NCI-H128 (cell line): ENCODE measurements around the gene ACBD3.

ENCODE experiments used
- DNase-seq: peaks from one replicate; lab custom pipeline; 2025; ENCODE audit not compliant: unreplicated experiment; lab: John Stamatoyannopoulos, UW

The ACBD3 gene

DNA sequence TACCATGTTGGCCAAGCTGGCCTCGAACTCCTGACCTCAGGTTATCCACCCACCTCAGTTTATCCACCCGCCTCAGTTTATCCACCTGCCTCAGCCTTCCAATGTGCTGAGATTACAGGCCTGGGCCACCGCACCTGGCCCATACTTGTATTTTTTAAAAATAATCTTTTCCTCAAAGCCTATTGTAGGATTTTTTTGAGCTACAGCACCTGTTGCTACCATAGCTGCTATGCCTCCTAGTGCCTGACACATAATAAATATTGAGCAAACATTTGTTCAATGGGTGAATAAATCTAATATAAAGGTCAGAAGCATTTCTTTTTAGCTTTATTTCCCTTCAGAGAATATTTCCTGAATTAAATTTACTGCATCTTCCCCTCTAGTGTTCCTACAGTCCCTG, 15.7 kb upstream of the ACBD3 start:
- no peak for DNase-seq

DNA sequence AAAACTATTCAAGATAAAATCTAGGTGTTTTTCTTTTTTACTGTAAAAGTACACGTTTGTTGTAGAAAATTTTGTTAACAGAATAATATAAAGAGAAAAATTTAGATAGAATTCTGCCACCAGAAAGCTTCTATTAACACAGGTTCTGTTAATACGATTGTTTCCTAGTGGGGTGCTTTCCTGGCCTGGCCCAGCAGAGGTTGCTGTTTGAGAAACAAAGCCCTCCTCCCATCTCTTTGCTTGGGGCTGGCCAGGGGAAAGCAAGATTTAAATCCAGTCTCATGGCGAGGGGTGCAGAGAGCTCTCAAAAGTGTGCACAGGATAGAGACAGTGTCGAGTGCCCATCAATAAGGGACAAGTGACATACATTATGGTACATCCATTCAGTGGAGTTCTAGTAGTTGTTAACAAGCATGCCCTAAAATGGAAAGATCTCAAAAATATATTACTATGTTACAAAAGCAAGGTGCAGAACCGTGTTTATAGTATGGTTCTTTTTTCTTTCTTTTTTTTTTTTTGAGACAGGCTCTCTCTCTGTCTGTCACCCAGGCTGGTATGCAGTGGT, 14.6 kb upstream of the ACBD3 start:
- DNase-seq, result no peak

DNA sequence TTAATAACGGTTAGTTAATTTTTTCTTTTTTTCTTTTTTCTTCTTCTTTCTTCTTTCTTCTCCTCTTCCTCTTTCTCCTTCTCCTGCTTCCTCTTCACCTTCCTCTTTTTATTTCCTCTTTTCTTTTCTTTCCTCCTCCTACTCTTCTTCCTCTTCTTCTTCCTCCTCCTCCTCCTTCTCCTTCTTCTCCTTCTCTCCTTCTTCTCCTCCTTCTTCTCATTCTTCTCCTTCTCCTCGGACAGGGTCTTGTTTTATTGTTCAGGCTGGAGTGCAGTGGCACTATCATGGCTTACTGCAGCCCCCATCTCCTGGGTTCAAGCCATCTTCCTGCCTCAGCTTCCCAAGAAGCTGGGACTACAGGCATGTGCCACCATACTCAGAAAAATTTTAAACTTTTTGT, 13.4 kb upstream of the ACBD3 start:
- no peak for DNase-seq

DNA sequence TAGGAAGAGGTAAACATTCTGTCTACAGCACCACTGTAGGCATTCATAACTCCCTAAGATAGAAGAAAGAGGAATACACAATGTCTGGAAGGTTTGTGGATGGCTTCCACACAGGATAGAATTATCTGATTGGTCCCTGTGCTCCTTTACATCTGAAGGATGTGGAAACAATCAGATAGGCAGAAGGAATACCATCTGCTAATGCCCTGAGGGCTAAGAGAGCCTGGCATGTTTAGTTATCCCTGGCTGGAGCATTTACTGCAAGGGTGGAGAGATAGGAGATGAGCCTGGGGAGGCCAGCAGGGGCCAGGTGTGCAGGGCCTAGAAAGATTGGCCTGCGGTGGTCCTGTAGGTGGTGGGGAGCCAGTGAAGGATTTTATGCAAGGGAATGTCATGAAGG, 8.6 kb upstream of the ACBD3 start:
- no peak for DNase-seq

DNA sequence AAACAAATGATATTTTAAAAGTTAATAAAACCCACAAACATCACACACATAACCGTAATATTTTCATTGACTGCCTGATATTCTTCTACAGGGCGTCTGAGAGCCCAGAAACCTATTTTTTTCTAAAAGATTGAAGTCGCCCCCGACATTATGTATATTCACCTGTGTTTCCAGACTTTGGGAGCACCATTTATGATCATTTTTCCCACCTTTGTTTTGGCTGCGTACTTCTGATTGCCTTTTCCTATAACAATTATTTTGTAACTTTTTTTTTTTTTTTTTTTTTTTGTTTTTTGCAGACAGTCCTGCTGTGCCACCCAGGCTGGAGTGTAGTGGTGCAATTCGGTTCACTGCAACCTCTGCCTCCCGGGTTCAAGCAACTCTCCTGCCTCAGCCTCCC, 839 bp upstream of the ACBD3 start:
- DNase-seq, result no peak

DNA sequence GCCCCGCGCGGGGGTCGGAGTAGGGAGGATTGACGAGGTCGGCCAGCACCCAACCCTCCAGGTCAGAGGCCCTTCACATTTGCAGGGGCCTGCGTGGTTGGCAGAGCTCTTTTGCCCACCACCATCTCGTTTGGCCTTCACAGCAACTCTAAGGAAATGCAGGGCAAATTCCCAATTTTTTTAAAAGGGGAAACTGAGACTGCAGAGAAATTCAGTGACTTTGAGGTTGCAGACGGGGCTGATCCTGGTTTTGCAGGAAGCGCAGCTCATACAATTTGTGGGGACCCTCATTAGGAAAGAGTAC, 430 bp upstream of the ACBD3 start:
- no peak for DNase-seq

DNA sequence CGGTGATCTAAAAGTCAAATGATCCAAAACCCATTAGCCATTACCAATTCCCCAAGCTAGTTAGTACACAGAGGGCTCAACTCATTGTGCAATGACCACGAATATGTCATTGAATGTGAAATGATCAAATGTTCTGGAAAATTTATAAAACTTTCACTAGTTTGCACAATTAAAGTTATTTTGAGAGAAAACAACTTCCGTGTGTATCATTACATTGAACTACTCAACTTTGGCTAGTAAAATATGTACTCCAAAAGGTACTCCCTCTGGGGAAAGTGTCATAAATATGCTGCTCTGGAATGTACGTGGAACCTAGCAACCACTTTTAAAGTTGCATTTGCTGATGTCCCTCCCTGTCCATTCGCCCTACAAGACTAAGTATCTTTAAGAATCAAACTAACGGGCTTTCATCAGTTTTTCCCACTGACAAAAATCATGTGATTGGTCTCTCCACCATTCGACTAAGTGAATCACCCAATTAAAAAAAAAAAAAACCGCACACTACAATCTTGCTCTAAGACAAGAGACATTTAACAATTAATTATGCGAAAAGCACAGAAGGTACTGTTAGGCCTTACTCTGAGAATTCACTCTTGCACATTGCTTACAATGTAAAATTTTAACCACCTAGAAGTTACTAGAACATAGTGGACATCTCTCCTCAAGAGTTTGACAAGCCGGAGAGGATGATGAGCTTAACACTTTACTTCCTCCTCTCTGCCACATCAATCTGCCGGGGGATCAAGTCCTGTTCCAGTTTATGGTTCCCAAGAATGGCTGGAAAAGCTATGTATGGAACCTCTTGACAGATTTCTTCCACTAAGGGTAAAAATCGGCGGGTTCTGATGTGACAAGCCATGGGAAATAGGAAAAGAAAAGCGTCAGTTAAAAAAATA, 1.2 kb downstream of the ACBD3 start:
- no peak for DNase-seq

DNA sequence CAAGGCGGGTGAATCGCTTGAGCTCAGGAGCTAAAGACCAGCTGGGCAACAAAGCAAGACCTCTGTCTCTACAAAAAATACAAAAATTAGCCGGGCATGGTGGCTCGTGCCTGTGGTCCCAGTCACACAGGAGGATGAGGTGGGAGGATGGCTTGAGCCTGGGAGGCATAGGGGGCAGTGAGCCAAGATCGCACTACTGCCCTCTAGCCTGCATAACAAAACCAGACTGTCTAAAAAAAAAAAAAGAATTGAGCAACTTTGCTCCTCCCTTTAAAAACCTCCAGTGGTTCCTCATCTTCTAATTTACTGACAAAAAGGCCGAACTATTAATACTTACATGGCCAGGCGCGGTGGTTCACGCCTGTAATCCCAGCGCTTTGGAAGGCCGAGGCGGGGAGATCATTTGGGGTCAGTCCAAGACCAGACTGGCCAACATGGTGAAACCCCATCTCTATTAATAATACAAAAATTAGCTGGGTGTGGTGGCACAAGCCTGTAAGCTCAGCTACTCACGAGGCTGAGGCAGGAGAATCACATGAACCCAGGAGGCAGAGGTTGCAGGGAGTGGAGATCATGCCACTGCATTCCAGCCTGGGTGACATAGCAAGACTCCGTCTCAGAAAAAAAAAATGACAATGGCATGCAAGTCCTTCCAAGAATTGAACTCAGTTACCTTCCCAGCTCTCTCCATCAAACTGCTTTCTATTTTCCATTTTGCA, 4.4 kb downstream of the ACBD3 start:
- DNase-seq, result no peak

DNA sequence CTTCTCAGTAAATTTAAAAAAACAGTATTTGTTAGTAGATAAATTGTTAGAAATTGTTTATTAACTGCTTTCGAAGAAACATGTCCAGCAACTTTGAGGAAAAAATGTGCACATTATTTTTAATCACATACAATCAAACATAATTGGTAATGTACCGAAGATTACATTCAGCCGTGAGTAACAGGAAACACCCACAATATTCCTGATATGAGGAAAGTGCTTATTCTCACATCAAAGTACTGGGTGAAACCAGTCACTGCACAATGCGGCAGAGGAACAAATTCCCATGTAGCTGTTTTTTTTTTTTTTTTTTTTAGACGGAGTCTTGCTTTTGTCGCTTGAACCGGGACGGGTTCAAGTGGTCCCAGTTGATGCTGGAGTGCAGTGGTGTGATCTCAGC, 9.7 kb downstream of the ACBD3 start:
- no peak for DNase-seq

DNA sequence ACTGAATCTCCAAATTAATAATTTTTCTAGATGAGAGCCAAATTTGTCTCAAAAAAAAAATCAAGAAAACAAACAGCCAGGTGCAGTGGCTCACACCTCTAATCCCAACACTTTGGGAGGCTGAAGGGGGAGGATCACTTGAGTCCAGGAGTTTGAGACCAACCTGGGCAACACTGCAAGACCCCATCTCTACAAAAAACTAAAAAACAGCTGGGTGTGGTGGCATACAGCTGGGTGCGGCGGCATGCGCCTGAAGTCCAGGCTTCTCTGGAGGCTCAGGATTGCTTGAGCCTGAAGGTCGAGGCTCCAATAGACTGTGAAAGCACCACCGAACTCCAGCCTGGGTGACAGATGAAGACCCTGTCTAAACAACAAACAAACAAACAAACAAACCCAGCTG, 14.0 kb downstream of the ACBD3 start:
- no peak for DNase-seq

DNA sequence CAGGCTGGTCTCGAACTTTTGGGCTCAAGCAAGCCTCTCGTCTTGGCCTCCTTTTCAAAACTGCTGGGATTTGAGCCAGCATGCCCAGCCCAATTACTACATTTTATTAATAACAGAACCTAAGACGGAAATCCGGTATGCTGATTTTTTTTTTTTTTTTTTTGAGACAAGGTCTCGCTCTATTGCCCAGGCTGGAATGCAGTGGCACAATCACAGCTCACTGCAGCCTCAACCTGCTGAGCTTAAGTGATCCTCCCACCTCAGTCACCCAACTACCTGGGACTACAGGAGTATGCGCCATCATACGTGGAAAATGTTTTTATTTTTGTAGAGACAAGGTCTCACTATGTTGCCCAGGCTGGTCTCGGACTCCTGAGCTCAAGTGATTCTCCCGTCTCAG, 20.2 kb downstream of the ACBD3 start:
- no peak for DNase-seq

DNA sequence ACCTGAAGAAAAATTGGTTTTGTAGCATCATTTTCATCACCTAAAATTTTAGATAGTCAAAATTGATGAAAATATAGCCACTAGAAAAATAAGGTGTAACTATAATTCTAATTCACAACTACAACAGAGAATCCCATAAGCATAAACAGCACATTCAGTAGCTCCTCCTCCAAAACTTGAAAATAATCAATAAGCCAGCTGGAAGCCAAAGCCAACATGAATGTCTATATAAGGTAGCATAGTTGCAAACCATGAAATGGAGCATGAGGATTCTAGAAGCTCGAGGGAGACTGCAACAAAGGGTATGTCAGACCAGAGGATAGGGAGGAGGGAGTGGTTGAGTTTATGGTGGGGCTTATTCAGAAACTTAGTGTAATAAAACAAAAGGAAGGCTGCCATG, 22.4 kb downstream of the ACBD3 start:
- no peak for DNase-seq

DNA sequence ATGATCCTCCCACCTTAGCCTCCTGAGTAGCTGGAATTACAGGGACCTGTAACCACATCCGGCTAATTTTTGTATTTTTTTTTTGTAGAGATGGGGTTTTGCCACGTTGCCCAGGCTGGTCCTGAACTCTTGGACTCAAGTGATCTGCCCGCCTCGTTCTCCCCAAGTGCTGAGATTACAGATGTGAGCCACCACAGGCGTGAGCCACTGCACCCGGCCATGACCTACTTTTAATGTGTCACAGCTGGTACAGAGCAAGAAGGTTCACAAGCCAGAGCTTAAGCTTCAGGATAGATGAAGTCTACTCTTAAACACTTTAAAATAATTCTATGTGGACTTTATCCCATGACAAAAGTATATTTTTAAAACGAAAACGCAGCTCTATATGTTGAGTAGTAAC, 23.6 kb downstream of the ACBD3 start:
- no peak for DNase-seq

DNA sequence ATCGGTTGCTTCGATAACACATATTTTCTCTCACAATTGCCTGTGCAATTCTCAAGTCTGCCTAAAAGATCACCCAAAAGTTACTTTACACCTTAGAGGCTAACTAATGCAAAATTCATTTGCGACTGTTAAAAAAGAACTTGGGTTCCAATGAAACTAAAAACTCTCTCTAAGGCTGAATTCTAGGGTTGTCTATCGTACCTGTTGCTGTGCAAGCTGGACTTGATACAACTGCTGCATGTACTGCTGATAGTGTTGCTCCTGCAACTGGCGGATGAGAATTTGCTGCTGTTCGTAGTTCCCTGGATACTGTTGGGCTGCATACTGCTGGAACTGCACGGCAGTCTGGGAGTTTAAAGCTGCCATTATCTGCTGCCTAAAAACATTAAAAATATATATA, 27.6 kb downstream of the ACBD3 start:
- no peak for DNase-seq

DNA sequence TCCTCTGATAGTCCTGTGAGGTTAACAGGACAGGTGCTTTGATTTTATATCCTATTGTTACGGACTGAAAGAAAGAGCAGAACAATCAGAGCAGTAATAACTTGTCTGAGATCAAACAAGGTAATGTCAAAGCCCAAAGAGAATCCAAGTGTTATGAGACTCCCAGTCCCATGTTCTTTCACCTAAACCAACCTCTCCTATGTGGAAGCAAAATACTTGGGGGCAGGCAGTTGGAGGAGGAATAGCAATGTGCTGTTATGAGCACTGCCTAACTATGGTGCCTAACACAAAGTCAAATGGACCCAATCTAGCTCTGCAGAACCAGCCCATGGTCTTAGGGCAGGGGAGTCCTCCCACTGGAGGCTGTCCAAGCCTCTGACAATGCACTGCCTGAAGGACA, 28.1 kb downstream of the ACBD3 start:
- no peak for DNase-seq

DNA sequence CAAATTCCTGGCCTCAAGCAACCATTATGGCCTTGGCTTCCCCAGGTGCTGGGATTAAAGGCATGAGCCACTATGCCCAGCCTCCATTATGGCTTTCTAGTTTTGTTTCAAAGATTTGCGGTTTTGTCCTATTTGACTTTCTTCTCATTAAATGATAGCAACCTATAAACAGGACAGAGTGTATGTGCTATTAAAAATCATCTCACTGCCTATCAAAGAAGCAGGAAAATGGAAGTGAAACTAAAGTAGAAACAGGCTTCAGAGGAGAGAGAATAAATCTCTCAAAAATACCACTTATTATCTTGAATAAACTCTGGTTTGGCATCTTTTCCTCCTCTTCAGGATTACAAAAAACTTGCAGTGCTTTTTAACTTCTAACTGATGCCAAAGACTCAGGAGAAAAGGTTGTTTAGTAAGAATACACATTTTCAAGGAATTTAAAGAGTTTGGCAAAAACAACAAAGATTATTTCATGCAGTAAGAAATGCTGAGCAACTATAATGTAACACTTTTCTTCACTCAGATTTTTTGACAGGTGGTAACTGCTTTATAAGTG, 28.7 kb downstream of the ACBD3 start:
- no peak for DNase-seq

DNA sequence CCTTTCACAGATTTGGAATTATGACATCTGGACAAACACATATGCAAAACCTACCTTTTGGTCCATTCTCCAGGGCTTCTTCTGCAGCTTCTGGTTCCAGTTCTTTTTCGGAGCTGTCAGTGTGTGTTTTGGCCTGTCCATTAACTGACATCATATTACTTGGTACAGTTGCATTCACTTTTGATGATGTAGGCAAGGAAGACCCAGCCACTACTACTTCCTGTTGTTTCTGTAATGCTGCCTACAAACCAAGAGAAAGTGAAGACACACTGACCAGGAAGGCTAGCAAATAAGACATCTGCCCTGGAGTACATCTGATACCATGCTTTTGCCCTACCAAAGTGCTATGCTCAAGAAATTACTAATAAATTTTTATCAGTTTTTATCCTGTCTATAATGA, 31.9 kb downstream of the ACBD3 start:
- DNase-seq, result no peak

DNA sequence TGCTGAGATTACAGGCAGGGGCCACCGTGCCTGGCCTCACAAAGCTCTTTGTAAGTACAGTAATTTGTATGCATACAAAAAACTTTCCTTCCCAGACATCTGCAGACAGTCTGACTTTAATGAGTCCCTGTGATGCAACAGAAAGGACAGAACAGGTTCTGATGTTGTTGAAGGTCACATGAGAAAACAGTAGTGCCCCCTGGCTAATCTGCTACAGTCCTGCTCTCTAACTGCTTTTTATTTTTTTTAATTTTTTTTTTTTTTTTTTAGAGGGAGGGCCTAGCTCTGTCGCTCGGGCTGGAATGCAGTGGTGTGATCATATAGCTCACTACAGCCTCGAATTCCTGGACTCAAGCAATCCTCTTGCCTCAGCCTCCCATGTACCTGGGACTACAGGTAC, 36.7 kb downstream of the ACBD3 start:
- no peak for DNase-seq

DNA sequence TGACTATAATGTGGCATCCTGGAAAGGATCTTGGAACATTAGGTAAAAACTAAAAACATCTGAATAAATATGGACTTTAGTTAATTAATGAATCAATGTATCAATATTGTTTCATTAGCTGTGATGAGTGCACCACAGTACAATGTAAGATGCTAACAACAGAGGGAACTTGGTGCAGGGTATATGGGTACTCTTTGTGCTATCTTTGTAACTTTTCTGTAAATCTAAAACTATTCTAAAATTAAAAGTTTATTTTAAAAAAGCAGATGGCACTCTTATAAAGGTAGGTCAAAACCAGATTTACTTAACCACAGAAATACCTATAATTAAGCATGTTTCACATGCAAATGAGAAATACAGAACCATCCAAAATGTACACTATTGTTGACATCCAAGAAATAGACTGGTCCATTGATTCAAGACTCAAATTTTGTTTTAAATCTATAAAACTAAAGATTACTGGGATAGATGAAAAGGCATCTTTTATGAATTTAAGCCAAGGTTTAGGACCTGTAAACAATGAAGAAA, 38.4 kb downstream of the ACBD3 start:
- DNase-seq, result no peak

DNA sequence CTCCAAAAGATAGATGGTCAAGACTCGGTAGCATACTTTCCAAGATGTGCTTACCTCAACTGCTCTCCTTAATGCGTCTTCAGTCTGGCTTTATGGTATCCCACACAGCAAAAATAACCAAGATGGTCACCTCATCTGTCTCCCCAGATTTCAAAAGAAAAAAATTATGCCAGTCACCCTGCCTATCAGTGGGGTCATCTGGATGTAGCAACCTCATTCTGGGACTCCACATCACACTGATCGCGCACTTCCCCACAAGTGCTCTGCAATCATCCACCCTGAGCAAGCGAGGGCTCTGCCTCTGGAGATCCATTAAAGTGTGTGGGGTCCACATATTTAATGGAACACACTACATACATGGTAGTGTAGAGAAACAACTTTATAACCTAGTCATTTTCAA, 42.5 kb downstream of the ACBD3 start:
- DNase-seq, result no peak

DNA sequence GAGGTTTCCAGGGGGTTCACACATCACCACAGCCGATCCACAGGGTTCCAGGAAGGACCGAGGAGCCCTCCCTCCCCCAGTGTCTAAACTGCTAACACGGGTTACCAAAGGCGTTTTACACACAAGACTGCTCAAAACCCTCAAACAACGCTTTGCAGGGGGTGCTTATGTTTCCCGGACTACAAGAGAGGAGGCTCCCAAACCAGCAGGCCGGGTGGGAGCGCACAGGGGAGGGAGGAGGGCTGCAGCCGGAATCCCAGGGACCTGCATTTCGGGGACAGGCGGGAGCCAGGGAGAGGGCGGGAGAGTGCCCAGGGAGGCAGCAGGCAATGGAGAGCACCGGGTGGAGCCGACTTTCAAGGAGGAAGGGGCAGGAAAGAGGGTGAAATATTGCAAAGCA, 50.8 kb downstream of the ACBD3 start:
- DNase-seq, result no peak

DNA sequence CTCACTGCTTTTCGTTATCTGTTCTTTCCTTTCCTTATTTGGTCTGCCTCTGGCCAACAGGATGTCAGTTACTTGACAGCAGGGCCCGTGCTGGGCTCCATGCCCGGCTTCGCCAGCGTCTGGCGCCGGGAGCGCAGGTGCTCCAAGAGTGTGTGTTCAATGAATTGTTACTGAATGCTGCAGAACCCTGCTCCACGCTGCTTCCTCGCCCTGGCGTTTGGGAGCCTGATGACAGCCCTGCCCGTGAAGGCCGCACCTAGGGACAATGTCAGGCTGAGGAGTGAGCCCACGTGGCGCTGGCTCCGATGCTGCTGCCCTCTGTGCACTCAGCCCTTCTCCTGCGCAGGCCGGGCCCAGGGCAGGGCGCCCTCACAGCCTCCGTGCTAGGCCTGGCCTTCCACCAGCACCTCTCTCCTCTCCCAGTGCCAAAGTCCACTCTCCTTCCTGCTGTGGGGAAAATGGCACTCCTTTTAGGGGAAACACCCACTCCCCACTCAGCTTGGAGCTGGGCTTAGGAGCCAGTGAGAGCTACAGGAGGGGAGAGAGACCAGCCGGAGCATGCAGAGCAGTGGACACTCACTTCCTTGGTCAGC, 51.4 kb downstream of the ACBD3 start:
- DNase-seq, result no peak
